Activated naive CD4-positive, alpha-beta T cell treated with anti-CD3 and anti-CD28 coated beads for 36 hours (primary cell): ENCODE measurements around the gene SERPINA12. TPM values are rescaled to one million over a fixed set of nuclear protein-coding genes. Genes with fewer than 3 reads are reported as not detected.
"Not testable (repeated sequence)": the region's sequence is repeated elsewhere in the genome, so short reads cannot be mapped to it uniquely, and the experiment has no call there.

ENCODE experiments used
- CTCF ChIA-PET: fragments of 350-600 bp; sonication (Branson Sonifier 250); formaldehyde crosslinking; loops from one replicate; lab custom pipeline; 2021; ENCODE audit warnings: antibody characterized with exemption; lab: Charles Lee
- DNase-seq: peaks from one replicate; pipeline ENCODE4 v3.0.0-alpha.2; 2020
- H3K27ac Mint-ChIP-seq: one replicate; pipeline ENCODE4 v1.8.0; 2021; ENCODE audit warnings: mild to moderate bottlenecking, mixed read lengths
- H3K27me3 Mint-ChIP-seq: one replicate; pipeline ENCODE4 v1.8.0; 2021; ENCODE audit warnings: low read depth, mixed read lengths
- H3K36me3 Mint-ChIP-seq: one replicate; pipeline ENCODE4 v1.8.0; 2021; ENCODE audit warnings: low read depth, mixed read lengths
- H3K4me1 Mint-ChIP-seq: one replicate; pipeline ENCODE4 v1.8.0; 2021; ENCODE audit warnings: low read depth, mixed read lengths
- H3K4me3 Mint-ChIP-seq: one replicate; pipeline ENCODE4 v1.8.0; 2021; ENCODE audit warnings: mild to moderate bottlenecking, moderate library complexity, mixed read lengths
- H3K9me3 Mint-ChIP-seq: one replicate; pipeline ENCODE4 v1.8.0; 2021; ENCODE audit warnings: mixed read lengths
- intact Hi-C: fragments of 100-400 bp; cut with micrococcal nuclease; formaldehyde crosslinking; loops from one replicate; pipeline ENCODE4 v1.15.1; 2023
- total RNA-seq, 2 experiments: library from RNA; stranded (reverse); gene quantifications; one replicate each; pipeline ENCODE4 v1.2.3, GENCODE V29; 2021

The SERPINA12 gene
- total RNA-seq, 2 experiments from 2014 or later: not detected

GRCh38 chr14:94483071-94483451 is 26.2 kb downstream of the SERPINA12 start:
- H3K36me3 Mint-ChIP-seq: no peaks in the 10 kb centered on the region
- intact Hi-C loops: no loop called here
- H3K27me3 Mint-ChIP-seq: peaks cover 21% of the 10 kb centered on the region
- CTCF ChIA-PET: no interaction called here
- no peak overlapping the region for H3K27ac Mint-ChIP-seq
- no peak overlapping the region for H3K4me3 Mint-ChIP-seq
- H3K4me1 Mint-ChIP-seq: peaks cover 4% of the 10 kb centered on the region
- no peak for DNase-seq
- H3K9me3 Mint-ChIP-seq: peaks cover 10% of the 10 kb centered on the region

GRCh38 chr14:94482132-94483070 is 26.9 kb downstream of the SERPINA12 start:
- H3K4me3 Mint-ChIP-seq, DNase-seq, H3K4me1 Mint-ChIP-seq, CTCF ChIA-PET, intact Hi-C loops, H3K36me3 Mint-ChIP-seq, H3K27ac Mint-ChIP-seq: not testable (repeated sequence)
- peaks cover 14% of the 10 kb centered on the region for H3K9me3 Mint-ChIP-seq
- H3K27me3 Mint-ChIP-seq: peaks cover 19% of the 10 kb centered on the region

- H3K4me3 Mint-ChIP-seq: no peak overlapping the region
- DNase-seq: no peak
- H3K27me3 Mint-ChIP-seq: peaks cover 11% of the 10 kb centered on the region
- H3K27ac Mint-ChIP-seq: no peak overlapping the region
- H3K9me3 Mint-ChIP-seq: peaks cover 14% of the 10 kb centered on the region
- CTCF ChIA-PET: no interaction called here
- no peaks in the 10 kb centered on the region for H3K36me3 Mint-ChIP-seq
- H3K4me1 Mint-ChIP-seq: peaks cover 4% of the 10 kb centered on the region
- intact Hi-C loops: no loop called here
Measured at GRCh38 chr14:94481468-94482131, 27.7 kb downstream of the SERPINA12 start.

GRCh38 chr14:94480809-94481208 is 28.5 kb downstream of the SERPINA12 start:
- H3K27me3 Mint-ChIP-seq: peaks cover 6% of the 10 kb centered on the region
- intact Hi-C loops: no loop called here
- no peaks in the 10 kb centered on the region for H3K4me1 Mint-ChIP-seq
- H3K36me3 Mint-ChIP-seq: no peaks in the 10 kb centered on the region
- CTCF ChIA-PET: interaction anchor here (0.7 to 1.2 kb wide), 2 partner anchors 15 to 47 kb away, joined by 3 to 4 read pairs; no protein-coding TSS in a partner anchor
- no peak overlapping the region for H3K27ac Mint-ChIP-seq
- peaks cover 14% of the 10 kb centered on the region for H3K9me3 Mint-ChIP-seq
- H3K4me3 Mint-ChIP-seq: no peak overlapping the region
- DNase-seq: no peak

DNA sequence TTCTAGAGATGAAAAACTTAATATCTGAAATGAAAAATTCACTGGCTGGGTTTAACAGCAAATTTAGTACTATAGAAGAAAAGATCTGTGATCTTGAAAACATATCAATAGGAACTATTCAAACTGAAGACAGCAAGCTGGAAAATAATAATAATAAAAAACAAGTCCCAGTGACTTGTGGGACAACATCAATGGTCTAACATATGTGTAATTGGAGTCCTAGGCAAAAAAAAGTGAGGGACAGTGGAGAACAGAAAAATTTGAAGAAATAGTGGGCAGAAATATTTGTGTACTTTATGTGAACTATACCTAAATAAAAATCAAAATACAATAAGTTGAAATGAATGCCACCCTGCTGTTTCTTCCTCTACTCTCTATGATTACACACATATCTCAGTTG is 30.8 kb downstream of the SERPINA12 start:
- H3K36me3 Mint-ChIP-seq: no peaks in the 10 kb centered on the region
- no peak for DNase-seq
- no peak overlapping the region for H3K27ac Mint-ChIP-seq
- no peaks in the 10 kb centered on the region for H3K4me1 Mint-ChIP-seq
- CTCF ChIA-PET: interaction anchor here (0.7 to 1.0 kb wide), 2 partner anchors 9 to 263 kb away, joined by 3 read pairs; no protein-coding TSS in a partner anchor
- peaks cover 14% of the 10 kb centered on the region for H3K9me3 Mint-ChIP-seq
- H3K27me3 Mint-ChIP-seq: no peaks in the 10 kb centered on the region
- H3K4me3 Mint-ChIP-seq: no peak overlapping the region
- intact Hi-C loops: no loop called here

- CTCF ChIA-PET: interaction anchor here (0.7 to 0.9 kb wide), 2 partner anchors 26 to 205 kb away, joined by 5 read pairs; no protein-coding TSS in a partner anchor
- H3K4me3 Mint-ChIP-seq: no peak within 1 kb of the TSS
Measured at GRCh38 chr14:94476023-94476422, 33.2 kb downstream of the SERPINA12 start, which contains the start of gene SERPINA9. Gene SERPINA9, minus strand, starts transcription at chr14:94476197. Its CDS starts 6,357 bp downstream, at chr14:94469840.

GRCh38 chr14:94474581-94475031 is 34.7 kb downstream of the SERPINA12 start:
- no peaks in the 10 kb centered on the region for H3K4me1 Mint-ChIP-seq
- intact Hi-C loops: no loop called here
- DNase-seq: no peak
- H3K27me3 Mint-ChIP-seq: peaks cover 7% of the 10 kb centered on the region
- H3K27ac Mint-ChIP-seq: no peak overlapping the region
- CTCF ChIA-PET: interaction anchor here (1.9 kb wide), 1 partner anchor 39 kb away, joined by 4 read pairs; no protein-coding TSS in a partner anchor
- no peak overlapping the region for H3K4me3 Mint-ChIP-seq
- H3K36me3 Mint-ChIP-seq: no peaks in the 10 kb centered on the region
- H3K9me3 Mint-ChIP-seq: peaks cover 14% of the 10 kb centered on the region

More at GRCh38 chr14:94476023-94476422, 33.2 kb downstream of the SERPINA12 start, which contains the start of gene SERPINA9:
- intact Hi-C loops: no loop called here
- Mint-ChIP-seq H3K27ac (no peak within 1 kb of the TSS), H3K36me3 (no peaks in the 10 kb centered on the region), H3K27me3 (peaks cover 7% of the 10 kb centered on the region), H3K9me3 (peaks cover 14% of the 10 kb centered on the region), H3K4me1 (no peaks in the 10 kb centered on the region)
- DNase-seq: no peak

DNA sequence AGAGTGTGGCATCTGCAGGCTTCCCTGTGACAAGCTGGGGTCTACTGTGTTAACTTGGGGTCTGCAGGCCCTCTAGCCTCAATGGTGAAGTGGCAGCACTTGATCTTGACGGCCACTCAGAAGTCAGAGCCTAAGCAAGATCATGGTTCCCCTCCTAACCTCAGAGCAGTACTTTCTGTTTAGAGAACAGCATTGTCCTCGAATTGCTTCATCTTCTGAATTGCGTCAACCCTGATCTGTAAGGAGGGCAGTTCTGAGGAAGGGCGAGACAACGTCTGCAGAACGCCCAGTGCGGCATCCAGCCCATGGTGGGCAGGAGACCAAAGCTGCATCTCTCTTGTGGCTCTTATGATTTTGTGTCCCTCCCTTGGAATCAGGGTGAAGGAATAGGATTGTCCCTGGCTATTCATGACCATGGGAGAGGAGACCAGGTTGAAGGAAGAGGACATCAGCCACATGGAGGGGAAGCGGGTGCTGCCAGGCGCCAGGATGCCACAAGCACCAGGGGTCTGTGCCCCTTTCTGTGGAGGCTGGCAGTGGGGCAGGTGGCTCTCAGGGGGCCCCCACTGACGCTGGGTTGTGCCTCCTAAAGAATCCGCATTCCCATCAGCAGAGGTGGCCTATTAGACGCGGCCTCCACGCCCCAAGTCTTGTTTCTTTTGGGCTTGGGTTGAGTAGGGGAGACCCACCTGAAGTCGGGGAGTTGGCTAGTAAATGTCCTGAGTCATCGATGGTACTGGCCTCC is 35.4 kb downstream of the SERPINA12 start:
- CTCF ChIA-PET: interaction anchor here (1.9 kb wide), 1 partner anchor 38 kb away, joined by 4 read pairs; no protein-coding TSS in a partner anchor
- H3K27me3 Mint-ChIP-seq: peaks cover 7% of the 10 kb centered on the region
- no peak overlapping the region for H3K27ac Mint-ChIP-seq
- intact Hi-C loops: no loop called here
- no peaks in the 10 kb centered on the region for H3K36me3 Mint-ChIP-seq
- H3K4me3 Mint-ChIP-seq: no peak overlapping the region
- no peak for DNase-seq
- peaks cover 8% of the 10 kb centered on the region for H3K9me3 Mint-ChIP-seq
- no peaks in the 10 kb centered on the region for H3K4me1 Mint-ChIP-seq

- H3K27me3 Mint-ChIP-seq: peaks cover 7% of the 10 kb centered on the region
- CTCF ChIA-PET: no interaction called here
- H3K4me3 Mint-ChIP-seq: no peak overlapping the region
- peaks cover 2% of the 10 kb centered on the region for H3K9me3 Mint-ChIP-seq
- H3K27ac Mint-ChIP-seq: no peak overlapping the region
- no peak for DNase-seq
- intact Hi-C loops: no loop called here
- H3K36me3 Mint-ChIP-seq: no peaks in the 10 kb centered on the region
- no peaks in the 10 kb centered on the region for H3K4me1 Mint-ChIP-seq
Measured at GRCh38 chr14:94472842-94473241, 36.4 kb downstream of the SERPINA12 start.

- Mint-ChIP-seq H3K36me3 (no peaks in the 10 kb centered on the region), H3K9me3 (peaks cover 3% of the 10 kb centered on the region), H3K27me3 (peaks cover 7% of the 10 kb centered on the region), H3K4me3 (no peak overlapping the region), H3K27ac (no peak overlapping the region), H3K4me1 (no peaks in the 10 kb centered on the region)
- CTCF ChIA-PET: no interaction called here
- no peak for DNase-seq
- intact Hi-C loops: no loop called here
Measured at GRCh38 chr14:94471045-94471444, 38.2 kb downstream of the SERPINA12 start.

DNA sequence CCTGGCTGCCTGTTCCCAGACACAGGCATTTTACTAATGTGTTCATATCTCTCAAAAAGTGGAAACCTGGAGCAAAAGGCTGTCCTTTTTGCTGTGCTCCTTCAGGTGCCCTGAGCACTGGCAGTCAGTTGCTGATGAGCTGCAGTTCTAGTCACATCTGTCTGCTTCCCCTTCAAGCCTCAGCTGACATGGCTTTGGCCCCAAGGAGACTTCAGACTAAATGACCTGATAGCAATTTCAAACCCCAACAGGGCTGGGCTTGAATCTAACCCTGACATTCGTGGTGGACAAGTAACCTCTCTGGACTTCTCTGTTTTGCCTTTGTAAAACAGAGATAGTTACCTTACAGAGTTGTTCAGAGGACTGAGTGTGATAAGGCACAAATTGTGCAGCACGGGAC is 39.0 kb downstream of the SERPINA12 start:
- no peaks in the 10 kb centered on the region for H3K4me1 Mint-ChIP-seq

GRCh38 chr14:94469261-94469660 is 40.0 kb downstream of the SERPINA12 start:
- intact Hi-C loops: no loop called here
- Mint-ChIP-seq H3K27me3 (peaks cover 7% of the 10 kb centered on the region), H3K4me1 (no peaks in the 10 kb centered on the region), H3K4me3 (no peak overlapping the region), H3K36me3 (no peaks in the 10 kb centered on the region), H3K9me3 (peaks cover 11% of the 10 kb centered on the region), H3K27ac (no peak overlapping the region)
- CTCF ChIA-PET: no interaction called here
- no peak for DNase-seq

More for the DNA sequence above, 39.0 kb downstream of the SERPINA12 start:
- Mint-ChIP-seq H3K4me3 (no peak overlapping the region), H3K9me3 (peaks cover 7% of the 10 kb centered on the region), H3K27ac (no peak overlapping the region), H3K36me3 (no peaks in the 10 kb centered on the region), H3K27me3 (peaks cover 7% of the 10 kb centered on the region)
- intact Hi-C loops: no loop called here
- no peak for DNase-seq
- CTCF ChIA-PET: no interaction called here
